ENCODE data around the gene PHF2.

PHF2 gene

DNA sequence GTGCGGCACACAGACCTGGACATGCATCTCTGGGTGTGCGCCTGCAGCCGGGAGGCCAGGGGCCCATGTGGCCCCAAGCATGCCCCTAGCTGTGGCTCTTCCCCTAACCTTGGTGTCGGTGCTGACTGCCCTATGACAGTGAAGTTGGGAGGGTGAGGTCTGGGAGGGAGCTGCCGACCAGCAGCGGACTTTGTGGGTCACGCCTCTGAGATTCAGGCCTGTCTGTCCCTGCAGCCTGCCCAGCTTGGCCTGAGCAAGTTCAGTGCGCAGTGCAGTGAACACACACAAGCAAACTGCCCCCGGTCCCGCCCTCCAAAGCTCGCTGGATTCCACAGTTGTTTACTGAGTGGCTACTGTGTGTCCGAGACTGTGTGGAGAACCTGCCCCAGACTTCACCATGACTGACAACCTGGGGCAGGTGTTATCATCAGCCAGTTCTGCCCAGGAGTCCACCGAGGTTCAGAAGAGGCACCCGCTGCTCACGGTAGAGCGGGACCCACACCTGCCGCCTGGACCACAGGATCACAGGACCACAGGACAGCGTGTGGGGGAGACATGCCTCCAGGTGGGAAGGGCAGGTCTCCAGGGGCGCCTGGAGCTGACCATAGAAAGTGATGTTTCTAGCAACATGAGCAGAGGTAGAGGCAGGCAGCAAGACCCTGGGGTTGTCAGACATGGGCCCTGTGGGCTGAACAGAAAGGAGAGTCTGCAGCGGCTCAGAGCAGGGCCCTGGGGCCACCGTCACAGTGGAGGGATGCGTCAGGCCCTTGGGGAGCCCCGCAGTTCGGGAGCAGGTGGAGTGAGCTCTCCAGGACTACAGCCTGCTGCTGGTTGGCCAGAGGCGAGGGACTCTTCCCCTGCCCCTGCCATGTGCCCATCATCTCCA, 105.1 kb downstream of the PHF2 start:
- peaks cover 5% of the 10 kb centered on the region for H3K36me3 ChIP-seq (replicated peaks; ENCODE audit: low read depth, low read length)
- no peak overlapping the region for H3K4me3 ChIP-seq (ENCODE audit: low read length)
- no peaks in the 10 kb centered on the region for H4K20me1 ChIP-seq (ENCODE audit: insufficient read depth, low read length)
- no peaks in the 10 kb centered on the region for H3K79me2 ChIP-seq (ENCODE audit: low read length)
- no peaks in the 10 kb centered on the region for H3K9me3 ChIP-seq (ENCODE audit: insufficient read depth, low read length)
- peak overlapping the region; percentile 33 for H3K4me2 ChIP-seq (ENCODE audit: low read length)
- H2AFZ ChIP-seq (ENCODE audit: low read depth, low read length), result no peak overlapping the region
- H3K9ac ChIP-seq (ENCODE audit: low read length), result no peak overlapping the region
- 0 out of 2 replicates have a peak, but pooled peaks cover 2% of the 10 kb centered on the region for H3K4me1 ChIP-seq (ENCODE audit: low read length)
- H3K27ac ChIP-seq (ENCODE audit: low read length), result no peak overlapping the region
- H3K27me3 ChIP-seq (ENCODE audit: low read depth, low read length), result no peaks in the 10 kb centered on the region
- no peak for TF ChIP-seq EZH2phosphoT487 (IDR thresholded peaks at IDR 0.05; ENCODE audit: low read depth)
- TF ChIP-seq, protein P1, sequence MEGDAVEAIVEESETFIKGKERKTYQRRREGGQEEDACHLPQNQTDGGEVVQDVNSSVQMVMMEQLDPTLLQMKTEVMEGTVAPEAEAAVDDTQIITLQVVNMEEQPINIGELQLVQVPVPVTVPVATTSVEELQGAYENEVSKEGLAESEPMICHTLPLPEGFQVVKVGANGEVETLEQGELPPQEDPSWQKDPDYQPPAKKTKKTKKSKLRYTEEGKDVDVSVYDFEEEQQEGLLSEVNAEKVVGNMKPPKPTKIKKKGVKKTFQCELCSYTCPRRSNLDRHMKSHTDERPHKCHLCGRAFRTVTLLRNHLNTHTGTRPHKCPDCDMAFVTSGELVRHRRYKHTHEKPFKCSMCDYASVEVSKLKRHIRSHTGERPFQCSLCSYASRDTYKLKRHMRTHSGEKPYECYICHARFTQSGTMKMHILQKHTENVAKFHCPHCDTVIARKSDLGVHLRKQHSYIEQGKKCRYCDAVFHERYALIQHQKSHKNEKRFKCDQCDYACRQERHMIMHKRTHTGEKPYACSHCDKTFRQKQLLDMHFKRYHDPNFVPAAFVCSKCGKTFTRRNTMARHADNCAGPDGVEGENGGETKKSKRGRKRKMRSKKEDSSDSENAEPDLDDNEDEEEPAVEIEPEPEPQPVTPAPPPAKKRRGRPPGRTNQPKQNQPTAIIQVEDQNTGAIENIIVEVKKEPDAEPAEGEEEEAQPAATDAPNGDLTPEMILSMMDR (IDR thresholded peaks at IDR 0.05; ENCODE audit: low read depth, low read length), result no peak

DNA sequence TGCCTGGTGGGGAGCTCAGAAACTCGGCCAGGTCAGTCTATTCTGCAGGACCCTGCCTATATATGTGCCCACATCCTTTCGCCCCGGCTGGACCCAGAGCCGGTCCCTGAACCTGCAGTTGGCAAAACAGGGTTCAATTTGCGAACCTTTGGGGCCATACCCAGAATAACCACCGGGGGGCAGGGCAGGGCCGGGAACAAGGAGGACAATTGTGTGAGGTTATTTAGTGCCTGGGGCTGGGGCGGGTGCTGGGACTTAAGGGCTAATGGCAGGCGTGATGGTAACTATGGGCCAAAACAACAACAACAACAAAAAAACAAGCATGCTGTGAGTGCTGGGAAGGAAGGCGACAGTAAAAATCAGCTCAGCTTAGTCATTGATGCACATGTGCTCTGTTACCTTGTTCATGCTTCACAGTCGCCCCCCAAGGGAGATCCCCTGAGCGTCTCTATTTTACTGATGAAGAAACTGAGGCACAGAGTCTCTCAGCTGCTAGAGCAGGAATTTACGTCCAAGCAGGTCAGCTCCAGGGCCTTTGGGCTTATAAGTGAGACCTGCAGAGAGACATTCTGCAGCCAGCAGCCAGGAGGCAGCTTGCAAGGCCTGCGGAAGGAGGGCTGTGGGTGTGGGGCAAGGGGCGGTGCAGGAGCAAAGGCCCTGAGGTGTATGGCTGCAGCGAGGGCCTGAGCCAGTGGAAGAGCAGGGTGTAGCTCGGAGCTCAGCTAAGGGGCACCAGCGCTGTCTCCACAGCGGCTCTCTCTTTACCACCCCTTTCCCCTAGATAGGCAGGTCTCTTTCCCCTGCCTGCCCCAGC, 106.0 kb downstream of the PHF2 start:
- Histone ChIP-seq H2AFZ (ENCODE audit: low read depth, low read length) (no peak overlapping the region; the same call in 1 of the 2 replicates), H3K4me2 (ENCODE audit: low read length) (peak overlapping the region; percentile 33), H3K79me2 (ENCODE audit: low read length) (no peaks in the 10 kb centered on the region), H4K20me1 (ENCODE audit: insufficient read depth, low read length) (no peaks in the 10 kb centered on the region), H3K36me3 (replicated peaks; ENCODE audit: low read depth, low read length) (peaks cover 5% of the 10 kb centered on the region), H3K27ac (ENCODE audit: low read length) (no peak overlapping the region), H3K27me3 (ENCODE audit: low read depth, low read length) (no peaks in the 10 kb centered on the region), H3K9me3 (ENCODE audit: insufficient read depth, low read length) (no peaks in the 10 kb centered on the region), H3K9ac (ENCODE audit: low read length) (no peak overlapping the region), H3K4me1 (ENCODE audit: low read length) (0 out of 2 replicates have a peak, but pooled peaks cover 2% of the 10 kb centered on the region), H3K4me3 (ENCODE audit: low read length) (no peak overlapping the region)
- no peak for TF ChIP-seq EZH2phosphoT487 (IDR thresholded peaks at IDR 0.05; ENCODE audit: low read depth)
- TF ChIP-seq, protein P1 (IDR thresholded peaks at IDR 0.05; ENCODE audit: low read depth, low read length), result peak; percentile 82

- TF ChIP-seq EZH2phosphoT487 (IDR thresholded peaks at IDR 0.05; ENCODE audit: low read depth), result no peak
- TF ChIP-seq, protein P1 (IDR thresholded peaks at IDR 0.05; ENCODE audit: low read depth, low read length), result no peak
- H3K9me3 ChIP-seq (ENCODE audit: insufficient read depth, low read length), result peaks cover 3% of the 10 kb centered on the region; the same call in 1 of the 2 replicates
- H3K4me1 ChIP-seq (ENCODE audit: low read length), result 0 out of 2 replicates have a peak, but pooled peaks cover 2% of the 10 kb centered on the region
- H3K27me3 ChIP-seq (ENCODE audit: low read depth, low read length), result no peaks in the 10 kb centered on the region
- no peak overlapping the region for H3K27ac ChIP-seq (ENCODE audit: low read length)
- no peak overlapping the region for H3K9ac ChIP-seq (ENCODE audit: low read length)
- no peak overlapping the region for H2AFZ ChIP-seq (ENCODE audit: low read depth, low read length)
- H3K4me2 ChIP-seq (ENCODE audit: low read length), result no peak overlapping the region
- H3K36me3 ChIP-seq (replicated peaks; ENCODE audit: low read depth, low read length), result no peaks in the 10 kb centered on the region
- no peaks in the 10 kb centered on the region for H4K20me1 ChIP-seq (ENCODE audit: insufficient read depth, low read length)
- H3K79me2 ChIP-seq (ENCODE audit: low read length), result no peaks in the 10 kb centered on the region
- H3K4me3 ChIP-seq (ENCODE audit: low read length), result no peak overlapping the region
These were observed 107.1 kb downstream of the PHF2 start for GRCh38 chr9:93683331-93684134.

Measured in OCI-LY3 (cell line).